Mammary epithelial cell (primary cell): ENCODE measurements around the gene COL25A1.
"Not testable (repeated sequence)": the region's sequence is repeated elsewhere in the genome, so short reads cannot be mapped to it uniquely, and the experiment has no call there.

Experiments
- CTCF ChIP-seq, 2 donors: IDR thresholded peaks in 1 of 2; conservative IDR thresholded peaks in 1 of 2; 2 replicates each; pipeline ENCODE4 v1.5.1; 2011 to 2012; ENCODE audit warnings: inconsistent platforms in 2 of 2, low read length in 2 of 2, mild to moderate bottlenecking in 2 of 2, control low read depth in 1 of 2, low read depth in 1 of 2; ENCODE audit not compliant: insufficient read depth in 1 of 2; ENCODE audit errors: extremely low read depth in 1 of 2
- EZH2 ChIP-seq: IDR thresholded peaks from 2 replicates; pipeline ENCODE4 v1.6.1; 2012; ENCODE audit warnings: low read length, inconsistent platforms, borderline replicate concordance

GRCh38 chr4:109070677-109071076 is 231.8 kb downstream of the COL25A1 start:
- not testable (repeated sequence) for TF ChIP-seq CTCF (conservative IDR thresholded peaks at IDR 0.05 in 1 of 2, IDR thresholded peaks at IDR 0.05 in 1 of 2; ENCODE audit: extremely low read depth in 1 of 2, insufficient read depth in 1 of 2, low read depth in 1 of 2, low read length in 2 of 2); EZH2
